Endothelial cell of umbilical vein (primary cell): ENCODE data around the gene COQ8B.

Experiments
- FOS ChIP-seq: IDR thresholded peaks from 2 replicates; pipeline ENCODE4 v1.6.1; 2011; ENCODE audit warnings: mild to moderate bottlenecking, low read length, moderate library complexity, borderline replicate concordance; ENCODE audit not compliant: insufficient read depth
- POLR2A ChIP-seq: IDR thresholded peaks from 2 replicates; pipeline ENCODE4 v1.6.1; 2012; ENCODE audit warnings: low read depth, mild to moderate bottlenecking, control low read depth, low read length
- POLR2AphosphoS5 ChIP-seq: IDR thresholded peaks from 2 replicates; pipeline ENCODE4 v1.6.1; 2012; ENCODE audit warnings: low read depth, mild to moderate bottlenecking, control low read depth, low read length, moderate library complexity; ENCODE audit not compliant: insufficient read depth
- TF ChIP-seq, protein P1 (sequence below), 2 donors: IDR thresholded peaks; 1 replicate in 1 of 2; 2 replicates in 1 of 2; pipeline ENCODE4 v1.5.1; 2011; ENCODE audit warnings: low read length in 2 of 2, mild to moderate bottlenecking in 2 of 2, moderate library complexity in 2 of 2, control low read depth in 1 of 2, inconsistent platforms in 1 of 2, low read depth in 1 of 2; ENCODE audit not compliant: insufficient read depth in 1 of 2; ENCODE audit errors: extremely low read depth in 1 of 2
- TF ChIP-seq, protein P2 (sequence below): IDR thresholded peaks from 2 replicates; pipeline ENCODE4 v1.6.1; 2011; ENCODE audit not compliant: insufficient read depth, insufficient read length

DNA sequence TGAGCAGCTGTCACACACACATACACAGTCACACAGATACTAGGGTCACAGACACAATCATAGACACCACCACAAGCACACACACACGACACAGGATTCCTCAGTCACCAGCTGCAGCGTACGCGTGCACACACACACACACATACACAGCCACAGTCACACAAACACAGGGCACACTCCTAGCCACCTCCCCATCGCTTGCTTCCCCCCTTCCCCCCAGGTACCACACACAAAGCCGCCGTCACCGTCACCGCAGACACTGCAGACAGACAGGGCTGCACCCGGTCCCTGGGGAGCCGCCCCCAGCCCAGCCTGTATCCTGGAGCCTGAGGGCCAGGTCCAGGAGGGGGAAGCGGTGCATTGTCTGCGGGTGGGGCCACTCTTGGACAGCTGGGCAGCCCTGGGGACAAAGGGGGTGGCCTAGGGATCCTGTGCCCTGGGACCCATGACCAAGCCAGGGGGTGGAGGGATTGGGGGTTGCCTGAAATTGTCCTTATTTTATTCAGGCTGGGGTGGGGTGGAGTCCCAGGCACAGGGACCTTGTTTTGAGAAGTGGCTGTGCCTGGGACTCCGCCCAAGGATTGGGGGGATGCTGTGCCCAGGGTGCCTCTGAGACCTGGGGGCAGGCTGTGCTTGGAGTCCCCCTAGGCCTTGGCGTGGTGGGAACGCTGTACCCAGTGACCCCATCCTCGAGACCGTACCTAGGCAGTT lies 27.2 kb downstream of the COQ8B start:
- TF ChIP-seq, protein P1, sequence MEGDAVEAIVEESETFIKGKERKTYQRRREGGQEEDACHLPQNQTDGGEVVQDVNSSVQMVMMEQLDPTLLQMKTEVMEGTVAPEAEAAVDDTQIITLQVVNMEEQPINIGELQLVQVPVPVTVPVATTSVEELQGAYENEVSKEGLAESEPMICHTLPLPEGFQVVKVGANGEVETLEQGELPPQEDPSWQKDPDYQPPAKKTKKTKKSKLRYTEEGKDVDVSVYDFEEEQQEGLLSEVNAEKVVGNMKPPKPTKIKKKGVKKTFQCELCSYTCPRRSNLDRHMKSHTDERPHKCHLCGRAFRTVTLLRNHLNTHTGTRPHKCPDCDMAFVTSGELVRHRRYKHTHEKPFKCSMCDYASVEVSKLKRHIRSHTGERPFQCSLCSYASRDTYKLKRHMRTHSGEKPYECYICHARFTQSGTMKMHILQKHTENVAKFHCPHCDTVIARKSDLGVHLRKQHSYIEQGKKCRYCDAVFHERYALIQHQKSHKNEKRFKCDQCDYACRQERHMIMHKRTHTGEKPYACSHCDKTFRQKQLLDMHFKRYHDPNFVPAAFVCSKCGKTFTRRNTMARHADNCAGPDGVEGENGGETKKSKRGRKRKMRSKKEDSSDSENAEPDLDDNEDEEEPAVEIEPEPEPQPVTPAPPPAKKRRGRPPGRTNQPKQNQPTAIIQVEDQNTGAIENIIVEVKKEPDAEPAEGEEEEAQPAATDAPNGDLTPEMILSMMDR (IDR thresholded peaks at IDR 0.05; ENCODE audit: extremely low read depth in 1 of 2, insufficient read depth in 1 of 2, low read depth in 1 of 2, low read length in 2 of 2), result no peak
- TF ChIP-seq POLR2A (peak; percentile 37), POLR2AphosphoS5 (no peak), FOS (no peak)
- TF ChIP-seq, protein P2, sequence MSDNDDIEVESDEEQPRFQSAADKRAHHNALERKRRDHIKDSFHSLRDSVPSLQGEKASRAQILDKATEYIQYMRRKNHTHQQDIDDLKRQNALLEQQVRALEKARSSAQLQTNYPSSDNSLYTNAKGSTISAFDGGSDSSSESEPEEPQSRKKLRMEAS, result no peak
